Measurements from ENCODE around the gene NFAM1. TPM values are rescaled to one million over a fixed set of nuclear protein-coding genes. Genes with fewer than 3 reads are reported as not detected.

NFAM1 gene
- total and polyA plus RNA-seq, 9 donors = 0.62 to 1.2 (median 1.00) TPM

GRCh38 chr22:42431401-42432019 is 693 bp downstream of the NFAM1 start:
- 17% methylated on average over 13 of the region's 17 CpGs for WGBS (ENCODE audit: insufficient coverage)
- peaks cover 36% of the 10 kb centered on the region for H3K4me1 ChIP-seq (ENCODE audit: control insufficient read depth, insufficient read depth, low read length)
- H3K4me3 ChIP-seq (ENCODE audit: low read length) = peak overlapping the region; percentile 10
- H3K27ac ChIP-seq (ENCODE audit: low read length) = peak overlapping the region; percentile 42
- H3K9me3 ChIP-seq (replicated peaks; ENCODE audit: control insufficient read depth, low read depth, low read length) = no peaks in the 10 kb centered on the region
- DNase-seq = peak; percentile 39
- peaks cover 90% of the 10 kb centered on the region for H3K27me3 ChIP-seq (ENCODE audit: control insufficient read depth, insufficient read depth, low read length)
- no peaks in the 10 kb centered on the region for H3K36me3 ChIP-seq (ENCODE audit: control insufficient read depth, insufficient read depth, low read length)

DNA sequence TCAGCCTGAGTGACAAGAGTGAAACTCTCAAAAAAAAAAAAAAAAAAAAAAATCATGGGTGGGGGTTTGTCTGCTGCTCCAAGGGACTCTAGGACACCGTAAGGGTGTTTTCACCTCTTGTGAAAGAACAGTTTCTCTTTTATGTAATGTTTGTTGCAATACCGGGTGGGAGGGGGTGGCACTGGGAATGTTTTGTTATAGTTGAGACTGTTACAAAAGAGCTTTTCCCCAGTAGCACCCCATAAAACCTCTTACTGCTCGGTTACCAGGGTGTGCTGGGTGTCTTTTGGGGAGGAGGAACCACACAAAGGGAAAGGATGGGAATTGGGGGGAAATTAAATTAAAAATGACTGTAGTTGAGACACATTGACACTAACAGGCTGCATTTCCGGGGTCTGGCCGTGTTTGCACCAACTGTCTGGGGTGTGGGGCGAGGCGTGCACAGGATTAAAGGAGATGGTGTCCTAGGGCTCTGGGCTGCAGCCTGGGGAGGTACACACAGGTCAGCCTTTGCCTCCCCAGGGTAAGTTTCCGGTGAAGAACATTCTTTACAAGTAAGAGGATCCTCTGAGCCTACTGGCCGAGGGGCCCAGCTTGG is 1.6 kb downstream of the NFAM1 start:
- Histone ChIP-seq H3K9me3 (replicated peaks; ENCODE audit: control insufficient read depth, low read depth, low read length) (no peaks in the 10 kb centered on the region), H3K27me3 (ENCODE audit: control insufficient read depth, insufficient read depth, low read length) (peaks cover 88% of the 10 kb centered on the region), H3K36me3 (ENCODE audit: control insufficient read depth, insufficient read depth, low read length) (no peaks in the 10 kb centered on the region), H3K27ac (ENCODE audit: low read length) (no peak overlapping the region), H3K4me3 (ENCODE audit: low read length) (no peak overlapping the region), H3K4me1 (ENCODE audit: control insufficient read depth, insufficient read depth, low read length) (peaks cover 30% of the 10 kb centered on the region)
- no peak for DNase-seq
- WGBS (ENCODE audit: insufficient coverage) = 65% methylated on average over 4 of the region's 9 CpGs

- Histone ChIP-seq H3K27ac (ENCODE audit: low read length) (no peak overlapping the region), H3K27me3 (ENCODE audit: control insufficient read depth, insufficient read depth, low read length) (peaks cover 79% of the 10 kb centered on the region), H3K4me3 (ENCODE audit: low read length) (no peak overlapping the region), H3K9me3 (replicated peaks; ENCODE audit: control insufficient read depth, low read depth, low read length) (no peaks in the 10 kb centered on the region), H3K4me1 (ENCODE audit: control insufficient read depth, insufficient read depth, low read length) (peaks cover 20% of the 10 kb centered on the region), H3K36me3 (ENCODE audit: control insufficient read depth, insufficient read depth, low read length) (no peaks in the 10 kb centered on the region)
- peak; percentile 28 for DNase-seq
- 65% methylated on average over 3 of the region's 3 CpGs for WGBS (ENCODE audit: insufficient coverage)
These were observed 3.4 kb downstream of the NFAM1 start for GRCh38 chr22:42428760-42429159.

DNA sequence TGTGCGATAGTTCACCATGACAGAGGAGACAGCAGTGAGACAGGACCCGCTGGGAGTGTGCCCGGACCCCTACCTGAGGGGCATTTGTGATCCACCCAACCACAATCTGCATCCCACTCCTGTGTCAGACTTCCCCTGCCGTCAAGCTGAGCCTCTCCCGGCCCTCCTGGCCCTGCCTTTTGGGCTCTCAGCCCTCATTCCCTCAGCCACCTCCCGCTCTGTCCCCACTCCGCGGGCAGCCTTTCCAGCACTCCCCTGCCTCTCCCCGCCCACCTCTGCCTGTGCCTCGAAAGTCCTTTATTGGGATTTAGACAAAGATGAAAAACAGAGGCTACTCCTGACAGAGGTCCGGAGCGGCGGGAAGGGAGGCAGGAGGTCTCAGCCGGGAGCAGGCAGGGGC is 4.2 kb downstream of the NFAM1 start:
- H3K27ac ChIP-seq (ENCODE audit: low read length) = no peak overlapping the region
- H3K4me3 ChIP-seq (ENCODE audit: low read length) = no peak overlapping the region
- WGBS (ENCODE audit: insufficient coverage) = 24% methylated on average over 6 of the region's 14 CpGs
- no peaks in the 10 kb centered on the region for H3K9me3 ChIP-seq (replicated peaks; ENCODE audit: control insufficient read depth, low read depth, low read length)
- H3K4me1 ChIP-seq (ENCODE audit: control insufficient read depth, insufficient read depth, low read length) = peaks cover 20% of the 10 kb centered on the region
- H3K36me3 ChIP-seq (ENCODE audit: control insufficient read depth, insufficient read depth, low read length) = no peaks in the 10 kb centered on the region
- peaks cover 71% of the 10 kb centered on the region for H3K27me3 ChIP-seq (ENCODE audit: control insufficient read depth, insufficient read depth, low read length)
- DNase-seq = no peak

GRCh38 chr22:42427167-42427566 is 5.0 kb downstream of the NFAM1 start:
- H3K4me1 ChIP-seq (ENCODE audit: control insufficient read depth, insufficient read depth, low read length) = peaks cover 17% of the 10 kb centered on the region
- WGBS (ENCODE audit: insufficient coverage) = 39% methylated on average over 8 of the region's 9 CpGs
- DNase-seq = no peak
- no peaks in the 10 kb centered on the region for H3K9me3 ChIP-seq (replicated peaks; ENCODE audit: control insufficient read depth, low read depth, low read length)
- no peak overlapping the region for H3K4me3 ChIP-seq (ENCODE audit: low read length)
- H3K27me3 ChIP-seq (ENCODE audit: control insufficient read depth, insufficient read depth, low read length) = peaks cover 66% of the 10 kb centered on the region
- H3K27ac ChIP-seq (ENCODE audit: low read length) = no peak overlapping the region
- H3K36me3 ChIP-seq (ENCODE audit: control insufficient read depth, insufficient read depth, low read length) = no peaks in the 10 kb centered on the region

DNA sequence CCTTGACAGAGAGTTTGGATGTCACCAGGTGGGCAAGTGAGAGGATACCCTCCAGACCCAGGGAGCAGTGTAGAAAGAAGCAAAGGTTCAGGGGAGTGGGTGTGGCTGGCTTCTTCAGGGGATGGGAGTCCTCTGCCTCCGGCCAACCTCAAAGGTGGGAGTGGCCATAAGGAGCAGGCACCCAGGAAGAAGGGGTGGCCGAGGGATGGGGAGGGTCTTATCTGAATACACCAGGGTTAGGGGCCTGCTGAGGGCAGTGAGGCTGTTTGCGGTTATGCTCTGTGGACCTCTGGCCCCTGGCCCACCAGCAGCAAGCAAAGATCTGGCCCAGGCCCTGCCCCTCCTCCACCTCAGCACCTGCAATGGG is 6.2 kb downstream of the NFAM1 start:
- Histone ChIP-seq H3K9me3 (replicated peaks; ENCODE audit: control insufficient read depth, low read depth, low read length) (no peaks in the 10 kb centered on the region), H3K36me3 (ENCODE audit: control insufficient read depth, insufficient read depth, low read length) (no peaks in the 10 kb centered on the region), H3K4me1 (ENCODE audit: control insufficient read depth, insufficient read depth, low read length) (peaks cover 5% of the 10 kb centered on the region), H3K4me3 (ENCODE audit: low read length) (no peak overlapping the region), H3K27ac (ENCODE audit: low read length) (no peak overlapping the region), H3K27me3 (ENCODE audit: control insufficient read depth, insufficient read depth, low read length) (peaks cover 62% of the 10 kb centered on the region)
- no peak for DNase-seq
- 66% methylated on average over 2 of the region's 3 CpGs for WGBS (ENCODE audit: insufficient coverage)

DNA sequence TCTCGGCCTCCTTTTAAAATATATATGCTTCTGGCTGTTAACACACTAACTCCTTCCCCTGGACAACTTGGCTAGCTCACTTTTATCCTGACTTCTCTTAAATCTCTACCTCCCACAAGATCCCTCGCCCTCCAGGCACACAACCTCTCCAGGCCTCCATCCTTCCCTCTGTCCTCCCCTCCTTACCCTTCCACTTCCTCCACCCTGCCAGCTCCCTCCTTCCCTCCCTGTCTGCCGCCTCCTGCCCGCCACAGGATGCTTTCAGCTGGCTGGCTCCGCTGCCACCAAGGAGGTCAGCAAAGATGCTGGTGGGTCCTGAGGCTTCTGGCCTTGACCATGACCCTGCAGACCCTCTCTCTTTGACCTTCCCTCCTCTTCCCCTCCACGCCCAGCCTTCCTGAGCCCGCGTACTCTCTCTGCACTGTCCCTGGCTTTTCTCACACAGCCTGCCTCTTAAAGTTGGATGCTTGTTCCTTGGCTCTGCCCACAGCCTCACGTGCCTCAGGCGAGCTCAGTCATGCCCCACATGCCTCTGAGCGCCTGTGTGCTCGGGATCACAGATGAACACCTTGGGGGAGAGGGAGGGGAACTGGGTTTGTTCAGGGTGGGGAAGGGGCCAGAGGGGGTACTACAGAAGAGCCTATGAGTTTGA is 6.7 kb downstream of the NFAM1 start:
- no peaks in the 10 kb centered on the region for H3K4me1 ChIP-seq (ENCODE audit: control insufficient read depth, insufficient read depth, low read length)
- no peak overlapping the region for H3K27ac ChIP-seq (ENCODE audit: low read length)
- no peaks in the 10 kb centered on the region for H3K36me3 ChIP-seq (ENCODE audit: control insufficient read depth, insufficient read depth, low read length)
- no peak overlapping the region for H3K4me3 ChIP-seq (ENCODE audit: low read length)
- H3K27me3 ChIP-seq (ENCODE audit: control insufficient read depth, insufficient read depth, low read length) = peaks cover 57% of the 10 kb centered on the region
- H3K9me3 ChIP-seq (replicated peaks; ENCODE audit: control insufficient read depth, low read depth, low read length) = no peaks in the 10 kb centered on the region
- WGBS (ENCODE audit: insufficient coverage) = 77% methylated on average over 12 of the region's 12 CpGs
- no peak for DNase-seq

DNA sequence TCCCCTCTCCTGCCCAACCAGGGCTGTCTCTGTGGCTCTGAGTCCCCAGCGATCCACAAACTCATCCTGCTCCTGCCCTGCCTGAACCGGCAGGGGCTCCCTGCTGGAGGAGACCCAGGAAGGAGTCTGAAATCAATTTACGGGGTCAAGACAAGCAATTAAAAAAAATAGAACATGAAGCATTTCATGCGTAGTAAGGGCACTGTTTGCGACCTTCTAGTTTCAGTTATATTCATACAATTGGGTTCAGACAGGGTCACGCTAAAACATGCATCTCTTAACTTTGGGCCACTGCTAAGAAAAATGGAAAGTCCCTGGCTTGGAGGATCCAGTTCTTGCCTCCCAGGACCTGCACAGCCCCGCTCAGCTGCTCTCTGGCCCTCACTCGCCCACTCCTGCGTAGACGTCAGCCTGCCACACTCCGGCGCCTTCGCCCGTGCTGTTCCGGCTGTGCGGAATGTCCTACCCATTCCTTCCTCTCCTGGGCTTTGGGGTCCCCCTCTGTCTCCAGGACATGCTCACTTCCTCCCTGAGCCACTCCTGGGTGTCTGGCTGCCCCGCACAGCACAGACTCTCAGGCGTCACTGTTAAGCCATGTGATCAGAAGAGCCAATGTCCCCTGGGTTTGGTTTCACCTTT is 12.8 kb downstream of the NFAM1 start:
- Histone ChIP-seq H3K4me3 (ENCODE audit: low read length) (no peak overlapping the region), H3K36me3 (ENCODE audit: control insufficient read depth, insufficient read depth, low read length) (no peaks in the 10 kb centered on the region), H3K4me1 (ENCODE audit: control insufficient read depth, insufficient read depth, low read length) (peaks cover 10% of the 10 kb centered on the region), H3K27me3 (ENCODE audit: control insufficient read depth, insufficient read depth, low read length) (peaks cover 24% of the 10 kb centered on the region), H3K9me3 (replicated peaks; ENCODE audit: control insufficient read depth, low read depth, low read length) (no peaks in the 10 kb centered on the region), H3K27ac (ENCODE audit: low read length) (no peak overlapping the region)
- 53% methylated on average over 14 of the region's 18 CpGs for whole genome bisulfite sequencing (ENCODE audit: insufficient coverage)
- DNase-seq = no peak

- H3K27me3 ChIP-seq (ENCODE audit: control insufficient read depth, insufficient read depth, low read length) = peaks cover 25% of the 10 kb centered on the region
- H3K9me3 ChIP-seq (replicated peaks; ENCODE audit: control insufficient read depth, low read depth, low read length) = no peaks in the 10 kb centered on the region
- no peak for DNase-seq
- H3K36me3 ChIP-seq (ENCODE audit: control insufficient read depth, insufficient read depth, low read length) = no peaks in the 10 kb centered on the region
- no peak overlapping the region for H3K4me3 ChIP-seq (ENCODE audit: low read length)
- no peak overlapping the region for H3K27ac ChIP-seq (ENCODE audit: low read length)
- H3K4me1 ChIP-seq (ENCODE audit: control insufficient read depth, insufficient read depth, low read length) = peaks cover 10% of the 10 kb centered on the region
- WGBS (ENCODE audit: insufficient coverage) = 70% methylated on average over 10 of the region's 12 CpGs
These were observed 13.4 kb downstream of the NFAM1 start for GRCh38 chr22:42418811-42419242.

DNA sequence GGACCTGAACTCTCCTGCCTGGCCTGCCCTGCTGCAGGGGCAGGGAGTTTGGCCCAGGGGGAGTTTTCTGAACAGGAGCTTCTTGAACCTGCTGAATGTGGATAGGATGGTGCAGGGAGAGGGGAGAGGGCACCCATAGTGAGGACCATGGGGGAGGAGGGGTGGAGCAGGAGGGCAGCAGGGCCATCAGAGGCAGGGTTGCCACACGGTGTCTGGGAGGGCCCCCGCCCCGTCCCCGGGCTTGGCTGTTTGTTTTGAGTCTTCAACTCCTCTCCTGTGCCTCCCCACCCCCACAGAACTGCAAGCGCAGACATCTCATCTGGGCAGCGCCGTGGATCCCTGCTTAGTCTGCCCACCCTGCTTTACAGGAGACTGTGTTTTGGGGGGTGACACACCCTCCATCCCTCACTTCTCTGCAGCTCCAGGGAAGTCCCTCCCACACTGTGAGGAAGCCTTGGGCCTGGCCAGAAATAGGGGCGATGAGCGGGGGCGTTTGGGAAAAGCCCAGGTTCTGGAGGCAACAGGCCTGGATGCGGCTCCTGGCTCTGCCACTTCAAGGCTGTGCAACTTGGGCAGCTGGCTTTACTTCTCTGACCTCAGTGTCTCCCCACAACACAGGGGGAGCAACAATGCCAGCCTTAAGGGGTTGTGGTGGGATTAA is 14.4 kb downstream of the NFAM1 start:
- Histone ChIP-seq H3K9me3 (replicated peaks; ENCODE audit: control insufficient read depth, low read depth, low read length) (no peaks in the 10 kb centered on the region), H3K27ac (ENCODE audit: low read length) (no peak overlapping the region), H3K4me3 (ENCODE audit: low read length) (no peak overlapping the region), H3K4me1 (ENCODE audit: control insufficient read depth, insufficient read depth, low read length) (peaks cover 15% of the 10 kb centered on the region), H3K27me3 (ENCODE audit: control insufficient read depth, insufficient read depth, low read length) (peaks cover 25% of the 10 kb centered on the region), H3K36me3 (ENCODE audit: control insufficient read depth, insufficient read depth, low read length) (no peaks in the 10 kb centered on the region)
- WGBS (ENCODE audit: insufficient coverage) = no CpG with 5 or more reads among the region's 11 CpGs
- no peak for DNase-seq

Data from muscle of leg (tissue), 11 donors.